Measurements from ENCODE around the gene KMT2E. TPM values are rescaled to one million over a fixed set of nuclear protein-coding genes. Genes with fewer than 3 reads are reported as not detected.

Gene KMT2E
- total RNA-seq, 1 experiment from 2014 or later = 49.7 TPM

- ChIA-PET CTCF (interaction anchor here (0.7 kb wide), 1 partner anchor 87 kb away, joined by 3 read pairs; no protein-coding TSS in a partner anchor), POLR2A (interaction anchor here (0.6 kb wide), 2 partner anchors 19 to 57 kb away, joined by 3 to 5 read pairs; no protein-coding TSS in a partner anchor)
- H3K4me1 Mint-ChIP-seq (ENCODE audit: insufficient read depth, unreplicated experiment) = no peaks in the 10 kb centered on the region
- no peaks in the 10 kb centered on the region for H3K27me3 Mint-ChIP-seq (ENCODE audit: insufficient read depth, unreplicated experiment)
- intact Hi-C loops (cut with micrococcal nuclease) = no loop called here
- H3K4me3 Mint-ChIP-seq (ENCODE audit: unreplicated experiment) = no peak overlapping the region
- TF ChIP-seq CTCF (IDR thresholded peaks at IDR 0.05; ENCODE audit: unreplicated experiment) = no peak
- no TSS peak for BruUV-seq (replicated peaks)
- peaks cover 89% of the 10 kb centered on the region for H3K36me3 Mint-ChIP-seq (ENCODE audit: insufficient read depth, unreplicated experiment)
- H3K9me3 Mint-ChIP-seq (ENCODE audit: unreplicated experiment) = no peaks in the 10 kb centered on the region
- no peak for DNase-seq (ENCODE audit: unreplicated experiment)
- no peak overlapping the region for H3K27ac Mint-ChIP-seq (ENCODE audit: low read depth, unreplicated experiment)
Measured at GRCh38 chr7:105073143-105073542, 59.1 kb downstream of the KMT2E start.

- Mint-ChIP-seq H3K4me1 (ENCODE audit: insufficient read depth, unreplicated experiment) (no peaks in the 10 kb centered on the region), H3K9me3 (ENCODE audit: unreplicated experiment) (no peaks in the 10 kb centered on the region), H3K4me3 (ENCODE audit: unreplicated experiment) (no peak overlapping the region), H3K27ac (ENCODE audit: low read depth, unreplicated experiment) (no peak overlapping the region), H3K27me3 (ENCODE audit: insufficient read depth, unreplicated experiment) (no peaks in the 10 kb centered on the region), H3K36me3 (ENCODE audit: insufficient read depth, unreplicated experiment) (peaks cover 98% of the 10 kb centered on the region)
- DNase-seq (ENCODE audit: unreplicated experiment) = no peak
- ChIA-PET CTCF (interaction anchor here (0.7 to 1.5 kb wide), 3 partner anchors 22 to 98 kb away, joined by 4 to 7 read pairs (median 4); no protein-coding TSS in a partner anchor), POLR2A (interaction anchor here (1.3 kb wide), 1 partner anchor 18 kb away, joined by 4 read pairs; no protein-coding TSS in a partner anchor)
- no peak for TF ChIP-seq CTCF (IDR thresholded peaks at IDR 0.05; ENCODE audit: unreplicated experiment)
- BruUV-seq (replicated peaks) = no TSS peak
- intact Hi-C loops (cut with micrococcal nuclease) = no loop called here
Measured at GRCh38 chr7:105079348-105079747, 65.3 kb downstream of the KMT2E start.

- CTCF ChIA-PET = no interaction called here
- H3K4me1 Mint-ChIP-seq (ENCODE audit: insufficient read depth, unreplicated experiment) = no peaks in the 10 kb centered on the region
- POLR2A ChIA-PET = no interaction called here
- no peaks in the 10 kb centered on the region for H3K9me3 Mint-ChIP-seq (ENCODE audit: unreplicated experiment)
- no peak for TF ChIP-seq CTCF (IDR thresholded peaks at IDR 0.05; ENCODE audit: unreplicated experiment)
- no TSS peak for BruUV-seq (replicated peaks)
- H3K27ac Mint-ChIP-seq (ENCODE audit: low read depth, unreplicated experiment) = no peak overlapping the region
- no peak for DNase-seq (ENCODE audit: unreplicated experiment)
- H3K36me3 Mint-ChIP-seq (ENCODE audit: insufficient read depth, unreplicated experiment) = peaks cover 79% of the 10 kb centered on the region
- no peak overlapping the region for H3K4me3 Mint-ChIP-seq (ENCODE audit: unreplicated experiment)
- H3K27me3 Mint-ChIP-seq (ENCODE audit: insufficient read depth, unreplicated experiment) = no peaks in the 10 kb centered on the region
- intact Hi-C loops (cut with micrococcal nuclease) = no loop called here
Measured at GRCh38 chr7:105084581-105084980, 70.6 kb downstream of the KMT2E start.

GRCh38 chr7:105086850-105087249, 72.8 kb downstream of the KMT2E start:
- H3K27me3 Mint-ChIP-seq (ENCODE audit: insufficient read depth, unreplicated experiment) = no peaks in the 10 kb centered on the region
- TF ChIP-seq CTCF (IDR thresholded peaks at IDR 0.05; ENCODE audit: unreplicated experiment) = no peak
- peaks cover 79% of the 10 kb centered on the region for H3K36me3 Mint-ChIP-seq (ENCODE audit: insufficient read depth, unreplicated experiment)
- POLR2A ChIA-PET = no interaction called here
- BruUV-seq (replicated peaks) = no TSS peak
- intact Hi-C loops (cut with micrococcal nuclease) = loop anchor here (5.0 kb wide), 1 partner anchor 165 kb away; no protein-coding TSS in a partner anchor
- no peaks in the 10 kb centered on the region for H3K9me3 Mint-ChIP-seq (ENCODE audit: unreplicated experiment)
- H3K4me1 Mint-ChIP-seq (ENCODE audit: insufficient read depth, unreplicated experiment) = no peaks in the 10 kb centered on the region
- no peak overlapping the region for H3K27ac Mint-ChIP-seq (ENCODE audit: low read depth, unreplicated experiment)
- DNase-seq (ENCODE audit: unreplicated experiment) = no peak
- H3K4me3 Mint-ChIP-seq (ENCODE audit: unreplicated experiment) = no peak overlapping the region
- CTCF ChIA-PET = interaction anchor here (0.7 kb wide), 1 partner anchor 343 kb away, joined by 3 read pairs; no protein-coding TSS in a partner anchor

Data from MCF 10A (cell line).